NCI-H1694 treated with DMSO at 0.1 percent for 48 hours (cell line): ENCODE results near the gene ARHGAP40.

Experiments
- DNase-seq: peaks from one replicate; lab custom pipeline; 2025; lab: John Stamatoyannopoulos, UW

ARHGAP40 gene

GRCh38 chr20:38651562-38651961, 50.0 kb downstream of the ARHGAP40 start:
- DNase-seq = no peak

DNA sequence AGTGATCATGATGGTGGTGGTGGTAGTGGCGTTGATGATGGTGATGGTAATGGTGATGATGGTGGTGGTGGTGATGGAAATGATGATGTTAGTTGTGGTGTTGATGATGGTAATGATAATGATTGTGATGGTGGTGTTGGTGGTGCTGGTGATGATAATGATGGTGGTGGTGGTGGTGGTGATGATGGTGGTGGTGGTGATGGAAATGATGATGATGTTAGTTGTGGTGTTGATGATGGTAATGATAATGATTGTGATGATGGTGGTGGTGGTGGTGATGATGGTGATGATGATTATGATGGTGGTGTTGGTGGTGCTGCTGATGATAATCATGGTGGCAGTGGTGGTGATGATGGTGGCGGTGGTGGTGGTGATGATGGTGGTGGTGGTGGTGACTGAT, 51.4 kb downstream of the ARHGAP40 start:
- DNase-seq = no peak

DNA sequence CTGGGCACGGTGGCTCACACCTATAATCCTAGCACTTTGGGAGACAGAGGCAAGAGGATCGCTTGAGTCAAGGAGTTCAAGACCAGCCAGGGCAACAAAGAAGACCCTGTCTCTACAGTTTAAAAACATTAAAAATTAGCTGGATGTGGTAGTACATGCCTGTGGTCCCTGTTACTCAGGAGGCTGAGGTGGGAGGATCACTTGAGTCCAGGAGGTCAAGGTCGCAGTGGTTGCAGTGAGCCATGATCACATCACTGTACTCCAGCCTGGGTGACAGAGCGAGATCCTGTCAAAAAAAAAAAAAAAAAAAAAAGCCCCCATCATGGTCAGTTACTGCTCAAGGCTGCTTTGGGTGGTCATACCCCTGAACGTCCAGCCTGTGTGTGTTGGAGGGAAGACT, 55.8 kb downstream of the ARHGAP40 start:
- no peak for DNase-seq

GRCh38 chr20:38658879-38659596, 57.4 kb downstream of the ARHGAP40 start:
- no peak for DNase-seq

DNA sequence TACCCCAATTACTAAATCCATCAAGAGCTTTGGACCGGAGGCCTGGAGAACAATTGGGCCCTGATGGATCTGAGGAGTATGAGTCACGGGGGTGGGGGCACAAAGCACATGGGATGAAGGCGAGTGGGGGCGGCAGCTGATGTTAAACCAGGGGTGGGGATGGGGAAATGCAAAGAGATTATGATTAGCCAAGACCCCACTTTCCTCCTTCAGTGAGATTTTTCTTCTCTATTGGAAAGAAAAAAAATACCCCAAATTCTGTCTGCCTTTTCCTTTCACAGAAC, 57.9 kb downstream of the ARHGAP40 start:
- no peak for DNase-seq

DNA sequence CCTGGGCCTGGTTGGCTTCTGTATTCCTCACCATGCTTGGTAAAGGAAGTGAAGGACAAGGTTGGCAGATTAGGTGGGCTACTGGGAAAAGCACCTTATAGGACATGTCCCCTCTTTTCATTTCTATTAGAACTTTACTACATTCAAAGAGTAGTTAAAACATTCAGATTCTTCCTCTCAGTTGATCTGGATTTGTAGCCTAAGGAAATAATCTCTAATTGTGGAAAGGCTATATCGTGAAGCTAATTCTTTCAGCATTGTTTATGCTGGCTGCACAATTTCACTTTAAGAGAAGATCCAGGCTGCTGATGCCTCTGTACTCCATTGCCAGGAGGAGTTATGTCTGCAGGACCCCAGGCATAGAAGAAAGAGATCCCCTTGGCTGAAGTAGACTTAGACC, 58.8 kb downstream of the ARHGAP40 start:
- no peak for DNase-seq

DNA sequence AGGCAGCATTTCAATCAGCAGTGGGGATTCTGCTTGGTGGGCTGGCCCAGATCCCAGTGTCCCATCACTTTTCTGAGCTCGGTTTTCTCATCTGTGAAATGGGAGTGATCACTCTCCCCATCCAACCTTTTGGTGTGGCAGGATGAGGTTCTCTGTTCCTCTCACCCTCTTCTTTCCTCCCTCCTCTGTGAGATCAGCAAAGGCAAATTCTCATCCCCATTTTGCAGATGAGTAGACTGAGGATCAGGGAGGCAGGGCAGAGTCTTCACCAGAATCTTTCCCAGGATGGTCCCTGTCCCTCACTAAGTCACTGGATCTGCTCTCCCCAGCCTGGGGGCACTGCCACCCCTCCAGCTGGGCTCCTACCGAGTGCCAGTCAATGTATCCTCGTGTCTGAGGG, 62.1 kb downstream of the ARHGAP40 start:
- no peak for DNase-seq

DNA sequence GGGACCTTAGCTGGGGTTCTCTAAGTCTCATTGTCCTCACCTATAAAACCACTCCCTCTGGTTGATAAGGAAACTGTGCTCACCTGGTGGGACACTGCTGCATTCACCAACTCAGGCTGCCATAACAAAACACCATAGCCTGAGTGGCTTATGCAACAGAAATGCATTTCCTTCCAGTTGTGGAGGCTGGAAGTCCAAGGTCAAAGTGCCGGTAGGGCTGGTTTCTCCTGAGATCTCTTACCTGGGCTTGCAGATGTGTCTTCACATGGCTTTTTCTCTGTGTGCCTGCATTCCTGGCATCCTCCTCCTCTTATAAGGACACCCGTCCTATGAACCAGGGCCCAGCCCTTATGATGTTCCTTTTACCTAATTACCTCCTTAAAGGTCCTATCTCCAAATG, 62.7 kb downstream of the ARHGAP40 start:
- DNase-seq = no peak

DNA sequence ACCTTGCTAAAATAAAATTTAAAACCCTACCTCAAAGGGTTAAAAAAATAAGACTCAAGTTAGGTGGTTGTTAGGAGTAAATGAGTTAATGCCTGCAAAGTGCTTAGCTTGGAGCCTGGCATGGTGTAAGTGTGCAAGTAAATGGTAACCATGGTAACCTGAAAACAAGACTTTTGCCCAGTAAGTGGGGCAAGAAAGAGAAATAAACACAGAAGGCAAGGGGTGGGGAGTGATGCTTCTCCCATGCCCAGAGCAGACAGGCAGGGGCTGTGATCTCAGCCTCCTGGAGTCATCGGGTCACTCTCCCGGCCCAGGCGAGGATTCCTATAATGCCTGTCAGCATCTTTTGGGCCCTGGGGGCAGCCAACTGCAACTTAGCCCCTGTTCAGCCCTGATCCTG, 63.5 kb downstream of the ARHGAP40 start:
- no peak for DNase-seq

GRCh38 chr20:38665506-38666285, 64.1 kb downstream of the ARHGAP40 start:
- no peak for DNase-seq

GRCh38 chr20:38667417-38667956, 65.9 kb downstream of the ARHGAP40 start:
- DNase-seq = no peak

DNA sequence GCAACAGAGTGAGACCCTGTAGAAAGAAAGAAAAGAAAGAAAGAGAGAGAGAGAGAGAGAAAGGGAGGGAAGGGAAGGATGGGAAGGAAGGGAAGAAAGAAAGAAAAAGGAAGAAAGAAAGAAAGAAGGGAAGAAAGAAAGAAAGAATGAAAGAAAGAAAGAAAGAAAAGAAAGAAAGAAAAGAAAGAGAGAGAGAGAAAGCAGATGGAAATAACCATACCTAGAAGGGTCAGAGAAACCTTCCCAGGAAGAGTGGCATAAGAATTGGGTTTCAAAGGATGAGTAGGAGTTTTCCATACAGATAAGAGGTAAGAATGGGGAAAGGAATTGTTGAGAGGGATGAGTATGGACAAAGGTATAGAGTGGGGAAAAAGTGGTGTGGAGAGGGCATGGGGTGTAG, 68.1 kb downstream of the ARHGAP40 start:
- no peak for DNase-seq

GRCh38 chr20:38670786-38671185, 69.2 kb downstream of the ARHGAP40 start:
- DNase-seq = no peak

DNA sequence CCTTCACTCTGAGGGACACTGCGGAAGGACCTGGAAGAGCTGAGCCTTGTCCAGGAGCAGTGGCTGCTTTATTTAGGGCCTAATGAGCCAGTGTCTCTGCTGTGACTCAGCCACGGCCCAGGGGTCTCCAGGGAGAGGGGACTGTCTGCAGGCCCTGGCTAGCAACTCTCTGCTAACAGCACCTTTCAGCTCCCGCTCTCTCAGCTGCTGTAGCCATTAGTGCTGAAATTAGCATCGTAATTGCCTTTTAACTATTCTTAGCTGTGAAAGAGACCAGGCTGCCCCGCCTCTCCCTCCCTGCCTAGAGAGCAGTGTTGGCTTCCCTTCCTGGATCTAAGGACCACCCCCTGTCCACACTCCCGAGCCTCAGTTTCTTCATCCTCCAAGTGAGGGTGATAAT, 69.6 kb downstream of the ARHGAP40 start:
- DNase-seq = no peak

DNA sequence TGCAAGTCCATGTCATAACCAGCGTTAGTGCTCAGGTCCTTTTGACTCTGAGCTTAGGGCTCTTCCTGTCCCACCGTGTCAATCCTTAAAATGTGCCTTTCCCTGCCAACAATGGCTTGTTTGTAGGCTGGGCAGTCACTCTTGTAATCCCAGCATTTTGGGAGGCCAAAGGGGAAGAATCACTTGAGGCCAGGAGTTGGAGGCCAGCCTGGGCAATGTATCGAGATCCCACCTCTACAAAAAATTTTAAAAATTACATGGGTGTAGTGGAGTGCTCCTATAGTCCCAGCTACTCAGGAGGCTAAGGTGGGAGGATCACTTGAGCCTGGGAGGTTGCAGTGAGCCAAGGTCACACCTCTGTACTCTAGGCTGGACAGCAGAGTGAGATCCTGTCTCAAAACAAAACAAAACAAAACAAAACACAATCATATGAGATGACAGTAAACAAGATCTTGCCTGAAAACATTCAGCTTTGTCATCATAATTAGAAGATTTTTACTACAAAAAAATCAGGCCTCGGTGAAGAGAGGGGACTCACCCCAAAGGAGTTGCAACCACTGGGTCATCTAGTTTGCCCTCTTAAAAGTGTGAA, 70.2 kb downstream of the ARHGAP40 start:
- no peak for DNase-seq

DNA sequence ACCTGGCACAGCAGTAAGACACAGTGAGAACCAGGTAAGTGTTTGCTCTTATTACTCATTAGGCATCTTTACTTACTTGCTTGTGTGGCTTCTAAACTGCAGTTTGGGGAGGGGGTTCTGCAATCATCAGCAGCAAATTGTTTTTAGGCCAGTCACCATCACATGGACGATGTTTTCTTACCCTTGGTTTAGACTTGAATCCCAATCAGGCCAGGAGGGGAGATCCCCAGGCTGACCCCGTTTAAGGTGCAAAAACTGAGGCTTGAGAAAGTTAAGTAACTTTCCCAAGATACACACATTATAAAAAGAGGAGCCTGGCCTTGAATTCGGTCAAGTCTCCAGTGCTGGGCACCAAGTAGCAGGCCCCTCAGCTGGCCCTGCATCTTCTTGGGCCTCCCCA, 70.9 kb downstream of the ARHGAP40 start:
- DNase-seq = no peak

DNA sequence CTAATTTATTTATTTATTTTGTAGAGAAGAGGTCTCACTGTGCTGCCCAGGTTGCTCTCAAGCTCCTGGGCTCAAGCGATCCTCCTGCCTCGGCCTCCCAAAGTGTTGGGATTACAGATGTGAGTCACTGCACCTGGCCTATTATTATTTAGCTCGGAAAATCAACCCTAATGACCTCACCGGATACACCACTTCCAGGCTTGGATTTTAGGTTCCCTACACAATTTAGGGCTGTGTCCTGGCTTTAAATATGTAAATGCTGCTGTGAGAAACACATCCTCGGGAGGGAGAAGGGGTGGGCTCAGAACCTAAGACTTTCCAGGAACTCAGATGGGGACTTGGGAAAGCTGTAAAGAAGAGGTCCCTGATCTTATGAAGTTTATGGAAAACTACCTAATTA, 71.7 kb downstream of the ARHGAP40 start:
- DNase-seq = no peak

DNA sequence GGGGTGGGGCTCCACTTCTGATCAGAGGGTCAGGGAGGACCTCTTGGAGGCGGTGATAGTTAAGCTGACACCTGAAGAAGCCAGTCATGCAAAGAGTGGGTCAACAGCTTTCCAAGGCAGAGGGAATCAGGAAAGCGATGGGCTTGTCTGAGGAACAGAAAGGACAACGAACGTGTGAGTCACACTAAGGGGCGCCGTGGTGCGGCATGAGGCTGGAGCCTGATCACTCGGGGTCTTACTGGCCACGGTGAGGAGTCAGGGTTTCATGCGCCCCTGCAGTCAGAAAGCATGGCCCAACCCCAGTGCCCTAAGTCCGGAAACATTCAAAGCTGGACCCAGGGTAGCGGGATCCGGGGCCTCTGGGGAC, 72.1 kb downstream of the ARHGAP40 start:
- DNase-seq = no peak

GRCh38 chr20:38674092-38674764, 72.6 kb downstream of the ARHGAP40 start:
- DNase-seq = no peak

- no peak for DNase-seq
Observed at GRCh38 chr20:38674765-38675133, 73.1 kb downstream of the ARHGAP40 start.

GRCh38 chr20:38676576-38676975, 75.0 kb downstream of the ARHGAP40 start:
- no peak for DNase-seq

GRCh38 chr20:38680500-38681306, 79.1 kb downstream of the ARHGAP40 start:
- no peak for DNase-seq
